GM12872 (cell line): Measurements from ENCODE around the gene GDPD5.

Source experiments
- TF ChIP-seq, protein P1 (sequence below): IDR thresholded peaks from 3 replicates; pipeline ENCODE4 v1.5.1; 2011; ENCODE audit warnings: low read depth, mild to moderate bottlenecking, low read length, moderate library complexity; ENCODE audit not compliant: insufficient read depth

The GDPD5 gene

DNA sequence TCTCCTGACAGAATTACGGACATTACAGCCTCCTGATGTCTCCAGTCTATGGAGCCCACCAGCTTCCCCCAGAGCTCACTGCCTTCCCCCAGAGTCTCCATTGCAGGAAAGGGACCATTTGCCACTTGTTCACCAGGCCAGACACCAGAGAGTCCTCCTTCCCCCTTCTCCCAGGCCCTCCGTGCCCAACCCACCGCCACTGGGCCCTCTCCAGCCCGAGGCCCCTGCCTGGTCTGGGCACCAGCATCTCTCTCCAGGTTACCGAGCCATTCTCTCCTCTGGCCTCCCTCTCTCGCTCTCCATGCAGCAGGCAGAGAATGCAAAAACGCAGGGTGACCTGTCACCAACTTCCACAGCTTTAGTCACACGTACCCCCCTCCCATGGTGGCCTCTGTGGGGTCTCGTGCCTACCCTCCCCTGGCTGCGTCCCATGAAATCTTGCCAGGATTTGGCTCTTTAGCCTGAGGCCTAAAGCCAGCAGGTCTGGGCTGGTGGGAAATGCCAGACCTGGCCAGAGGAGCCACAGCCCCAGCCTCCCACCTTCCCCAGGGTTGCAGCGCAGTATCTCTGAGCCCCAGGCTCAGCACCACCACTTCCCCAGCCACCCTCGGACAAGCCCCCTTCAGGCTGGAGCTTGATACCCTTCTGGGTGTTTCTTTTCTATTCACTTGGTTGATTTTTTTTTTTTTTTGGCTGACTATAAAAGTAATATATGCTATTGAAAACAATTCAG is 29.5 kb upstream of the GDPD5 start:
- TF ChIP-seq, protein P1, sequence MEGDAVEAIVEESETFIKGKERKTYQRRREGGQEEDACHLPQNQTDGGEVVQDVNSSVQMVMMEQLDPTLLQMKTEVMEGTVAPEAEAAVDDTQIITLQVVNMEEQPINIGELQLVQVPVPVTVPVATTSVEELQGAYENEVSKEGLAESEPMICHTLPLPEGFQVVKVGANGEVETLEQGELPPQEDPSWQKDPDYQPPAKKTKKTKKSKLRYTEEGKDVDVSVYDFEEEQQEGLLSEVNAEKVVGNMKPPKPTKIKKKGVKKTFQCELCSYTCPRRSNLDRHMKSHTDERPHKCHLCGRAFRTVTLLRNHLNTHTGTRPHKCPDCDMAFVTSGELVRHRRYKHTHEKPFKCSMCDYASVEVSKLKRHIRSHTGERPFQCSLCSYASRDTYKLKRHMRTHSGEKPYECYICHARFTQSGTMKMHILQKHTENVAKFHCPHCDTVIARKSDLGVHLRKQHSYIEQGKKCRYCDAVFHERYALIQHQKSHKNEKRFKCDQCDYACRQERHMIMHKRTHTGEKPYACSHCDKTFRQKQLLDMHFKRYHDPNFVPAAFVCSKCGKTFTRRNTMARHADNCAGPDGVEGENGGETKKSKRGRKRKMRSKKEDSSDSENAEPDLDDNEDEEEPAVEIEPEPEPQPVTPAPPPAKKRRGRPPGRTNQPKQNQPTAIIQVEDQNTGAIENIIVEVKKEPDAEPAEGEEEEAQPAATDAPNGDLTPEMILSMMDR = no peak

DNA sequence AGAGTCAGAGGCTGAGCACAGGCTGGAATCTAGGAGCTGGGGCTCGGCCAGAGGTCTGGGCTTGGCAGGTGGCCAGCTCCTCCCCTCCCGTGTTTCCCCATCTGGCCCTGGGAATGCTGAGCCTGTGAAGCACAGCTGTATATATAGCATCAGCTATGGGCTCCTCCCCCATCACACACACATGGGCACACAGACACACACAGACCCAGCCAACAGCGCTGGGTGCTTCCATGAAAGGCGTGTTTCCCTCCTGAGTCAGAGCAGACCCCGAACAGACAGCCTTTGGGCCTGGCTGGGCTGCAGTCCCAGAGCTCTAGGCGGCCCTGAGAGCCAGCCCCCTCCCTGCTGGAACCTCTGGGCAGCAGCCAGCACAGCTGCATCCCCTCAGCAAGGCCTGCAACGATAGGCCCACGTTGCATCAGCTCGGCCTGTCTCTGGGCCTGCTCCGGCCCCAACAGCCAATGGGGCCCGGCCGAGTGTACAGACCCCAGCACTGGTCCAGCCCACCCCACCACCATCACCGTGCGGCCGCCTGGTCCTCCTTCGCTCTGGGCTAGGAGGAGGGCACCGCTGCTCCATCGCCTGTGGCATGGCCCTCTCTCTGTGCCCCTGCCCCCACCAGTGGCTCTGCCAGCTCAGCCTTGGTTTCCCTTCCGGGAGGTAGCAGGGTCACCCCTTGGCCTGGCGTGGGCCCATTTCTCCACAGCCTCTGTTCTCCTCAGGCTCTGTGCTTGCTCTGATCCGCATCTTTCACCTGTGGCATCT is 28.7 kb upstream of the GDPD5 start:
- TF ChIP-seq, protein P1 = no peak

DNA sequence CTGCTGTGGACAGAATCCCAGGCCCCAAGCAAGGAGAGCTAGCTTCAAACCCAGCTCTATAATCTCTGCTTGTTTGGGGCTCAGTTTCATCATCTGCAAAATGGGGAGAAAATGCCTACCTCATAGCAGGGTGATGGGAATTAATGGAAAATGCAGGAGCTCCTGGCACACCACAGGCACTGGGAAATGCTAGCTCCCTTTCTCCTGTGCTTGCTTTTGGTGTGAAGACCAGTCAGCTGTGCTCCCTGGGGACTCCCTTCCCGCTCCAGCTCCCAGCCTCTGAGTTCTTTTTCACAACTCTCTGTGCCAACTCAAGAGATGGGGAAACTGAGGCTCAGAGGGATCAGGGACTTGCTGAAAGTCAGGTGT is 28.1 kb upstream of the GDPD5 start:
- TF ChIP-seq, protein P1 = no peak

DNA sequence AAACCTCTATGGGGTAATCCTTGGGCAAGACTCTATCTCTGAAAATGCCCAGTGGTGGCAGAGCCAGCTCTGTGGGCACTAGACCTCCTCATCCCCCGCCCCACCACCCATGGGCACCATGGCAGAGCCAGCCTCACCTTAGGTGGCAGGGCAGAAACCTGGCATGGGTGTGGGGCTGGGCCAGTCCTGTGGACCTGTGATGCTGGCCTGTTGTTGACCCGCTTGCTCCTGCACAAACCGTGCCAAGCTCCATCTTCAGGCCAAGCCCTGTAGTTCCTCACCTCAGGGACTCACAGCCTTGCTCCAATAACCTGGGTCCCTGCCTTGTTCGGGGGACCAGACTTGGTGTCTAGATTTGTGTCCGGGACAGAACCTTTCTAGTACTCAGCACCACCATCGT is 27.4 kb upstream of the GDPD5 start:
- TF ChIP-seq, protein P1 = no peak

DNA sequence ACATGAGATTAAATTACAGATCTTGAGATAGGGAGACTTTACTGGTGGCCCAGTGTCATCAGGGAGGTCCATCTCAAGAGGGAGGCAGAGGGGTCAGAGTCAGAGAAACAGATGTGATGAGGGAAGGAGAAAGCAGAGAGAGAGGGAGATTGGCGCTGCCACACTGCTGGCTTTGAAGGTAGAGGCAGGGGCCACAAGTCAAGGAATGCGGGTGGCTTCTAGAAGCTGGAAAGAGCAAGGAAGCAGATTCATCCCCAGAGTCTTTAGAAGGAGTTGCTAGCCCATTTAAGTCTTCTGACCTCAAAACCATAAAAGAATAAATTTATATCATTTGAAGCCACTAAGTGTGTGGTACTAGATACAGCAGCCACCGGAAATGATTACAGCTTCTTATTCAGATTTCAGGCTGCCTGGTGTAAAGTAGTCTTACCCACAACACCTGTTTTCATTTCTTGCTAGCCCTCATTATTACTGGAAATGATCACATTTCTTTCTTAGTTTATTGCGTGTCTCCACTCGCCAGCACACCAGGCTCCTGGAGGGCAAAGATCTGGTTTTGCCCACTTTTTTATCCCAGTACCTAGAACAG is 23.7 kb upstream of the GDPD5 start:
- TF ChIP-seq, protein P1 = no peak

DNA sequence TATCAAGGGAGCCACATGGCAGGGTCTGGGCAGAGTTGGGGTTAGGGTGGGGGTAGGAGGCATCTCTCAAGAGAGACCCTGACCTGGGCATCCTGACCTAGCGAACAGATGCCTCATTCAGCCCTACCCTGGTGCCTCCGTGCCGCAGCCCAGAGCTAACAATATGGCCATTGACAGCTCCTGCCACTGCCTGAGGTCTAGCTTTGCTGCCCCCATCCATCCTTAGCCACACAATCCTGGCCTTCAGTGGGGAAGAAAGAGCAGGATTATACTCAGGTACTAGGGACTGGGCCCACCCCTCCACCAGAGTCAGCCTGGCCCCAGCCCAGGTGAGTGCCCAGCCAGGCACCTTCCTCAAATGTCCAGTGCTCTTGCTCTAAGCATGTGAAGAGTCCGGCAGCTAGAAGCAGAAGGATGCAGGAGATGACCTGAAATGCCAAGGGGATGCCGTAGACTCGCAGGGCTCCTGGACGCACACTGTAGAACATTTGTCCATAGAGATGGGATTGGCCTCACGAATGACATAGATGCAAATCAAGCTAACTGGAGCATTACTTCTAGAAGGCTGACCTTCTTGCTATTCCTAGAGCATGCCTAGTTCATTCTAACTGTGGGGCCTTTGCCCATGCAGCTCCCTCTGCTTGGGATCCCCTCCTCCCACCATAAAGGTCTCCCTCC is 23.0 kb upstream of the GDPD5 start:
- TF ChIP-seq, protein P1 = no peak

DNA sequence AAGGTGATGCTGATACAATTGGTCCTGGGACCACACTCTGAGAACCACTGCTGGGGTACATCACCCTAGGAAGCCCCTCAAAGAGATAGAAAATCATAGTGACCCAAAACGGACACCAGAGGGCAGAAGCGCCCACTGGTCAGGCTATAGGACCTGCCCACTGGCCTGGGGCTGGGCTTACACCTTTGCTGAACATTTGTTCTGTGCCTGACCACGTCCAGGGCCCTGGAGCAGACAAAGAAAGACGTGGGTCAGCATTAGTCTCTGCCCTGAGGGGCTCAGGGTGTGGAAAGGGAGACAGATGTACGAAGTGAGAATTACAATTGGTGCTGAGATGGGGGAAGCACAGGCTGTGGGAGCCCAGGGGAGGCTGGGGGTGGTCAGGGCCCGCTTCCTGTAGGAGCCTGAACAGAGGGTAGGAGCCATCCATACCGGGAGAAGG is 21.9 kb upstream of the GDPD5 start:
- TF ChIP-seq, protein P1 = peak; percentile 85
